ENCODE measurements around the gene PLAGL2. TPM values are rescaled to one million over a fixed set of nuclear protein-coding genes. Genes with fewer than 3 reads are reported as not detected.

Gene PLAGL2
- total and polyA plus RNA-seq, 2 of the 4 experiments (the other 2 are of a cell fraction) = 2.9 to 7.7 TPM

GRCh38 chr20:32188376-32189122 is 19.0 kb downstream of the PLAGL2 start:
- H4K91ac ChIP-seq (ENCODE audit: insufficient read depth, low read depth, low read length) = no peak overlapping the region
- no peak for DNase-seq
- dilution Hi-C loops (cut with HindIII; ENCODE audit: low sequenced_read_pairs, unreplicated experiment) = no loop called here
- in situ Hi-C loops (cut with MboI; ENCODE audit: low sequenced_read_pairs) = no loop called here
- no peak overlapping the region for H4K8ac ChIP-seq (ENCODE audit: low read depth in 2 of 2, low read length in 2 of 2)
- no peak overlapping the region for H2BK5ac ChIP-seq (ENCODE audit: low read depth, low read length, poor library complexity, severe bottlenecking)
- no peak overlapping the region for H2BK120ac ChIP-seq (ENCODE audit: low read depth, low read length)
- intact Hi-C loops (cut with micrococcal nuclease) = no loop called here
- H3K27me3 ChIP-seq (ENCODE audit: control insufficient read depth, insufficient read depth, low read length) = no peaks in the 10 kb centered on the region
- H3K9ac ChIP-seq (ENCODE audit: low read depth, low read length) = no peak overlapping the region
- no peak overlapping the region for H3K23ac ChIP-seq (ENCODE audit: low read depth, low read length)
- H3K9me1 ChIP-seq (ENCODE audit: insufficient read depth, low read length) = peaks cover 18% of the 10 kb centered on the region
- no peak overlapping the region for H3K18ac ChIP-seq (ENCODE audit: low read depth, low read length)
- no TSS peak for BruUV-seq (replicated peaks)
- no peak overlapping the region for H3K27ac ChIP-seq (ENCODE audit: insufficient read depth, low read length)
- H4K20me1 ChIP-seq (ENCODE audit: insufficient read depth, low read length) = no peaks in the 10 kb centered on the region
- H3K56ac ChIP-seq (ENCODE audit: extremely low read depth, insufficient read depth, low read length) = no peak overlapping the region
- no peak for ATAC-seq (ENCODE audit: low read depth)
- H3K4me1 ChIP-seq (ENCODE audit: control insufficient read depth, insufficient read depth, low read length) = peaks cover 8% of the 10 kb centered on the region
- ChIA-PET POLR2A (ENCODE audit: unreplicated experiment) (no interaction called here), CTCF (no interaction called here)
- H3K9me3 ChIP-seq (ENCODE audit: control insufficient read depth, insufficient read depth, low read length) = no peaks in the 10 kb centered on the region
- no peak overlapping the region for H2AFZ ChIP-seq (replicated peaks; ENCODE audit: low read length, poor library complexity)
- 0 out of 2 replicates have a peak overlapping the region, but pooled peaks have one; percentile 4 for H3K14ac ChIP-seq (replicated peaks; ENCODE audit: low read depth, low read length)
- H2AK9ac ChIP-seq (replicated peaks; ENCODE audit: low read depth, low read length, poor library complexity) = no peak overlapping the region
- TF ChIP-seq CEBPB (IDR thresholded peaks at IDR 0.05; ENCODE audit: low read depth, low read length) = no peak
- WGBS, 2 experiments (ENCODE audit: extremely low coverage in 2 of 2, insufficient read length in 1 of 2) = 97% methylated on average over 13 of the region's 17 CpGs; no CpG with 5 or more reads in 1 of the 2 experiments
- peaks cover 4 to 21% of the 10 kb centered on the region in 2 experiments; a peak in 2 of 4 replicates for H3K79me1 ChIP-seq (ENCODE audit: low read depth in 1 of 2, low read length in 2 of 2)
- H2BK20ac ChIP-seq (ENCODE audit: low read depth, low read length) = no peak overlapping the region
- no peak overlapping the region for H3K4me2 ChIP-seq (ENCODE audit: low read depth, low read length)
- no peak overlapping the region for H2BK15ac ChIP-seq (ENCODE audit: low read depth, low read length)
- no peaks in the 10 kb centered on the region for H3K36me3 ChIP-seq (ENCODE audit: control insufficient read depth, insufficient read depth, low read length)
- H4K5ac ChIP-seq (ENCODE audit: low read depth, low read length) = no peak overlapping the region
- no peak overlapping the region for H3K4me3 ChIP-seq (ENCODE audit: insufficient read depth, low read depth, low read length)
- no peak overlapping the region for H3K4ac ChIP-seq (ENCODE audit: low read depth, low read length)
- no peak overlapping the region for H2AK5ac ChIP-seq (ENCODE audit: low read depth, low read length)

All from IMR-90 (cell line).